Gastrocnemius medialis (tissue), 4 donors: ENCODE results near the gene C18orf32. TPM values are rescaled to one million over a fixed set of nuclear protein-coding genes. Genes with fewer than 3 reads are reported as not detected.

Experiments used
- ATAC-seq, 2 donors: fragments of 150-250 bp; one replicate each; pipeline ENCODE4 v1.9.1; 2016
- DNase-seq, 2 donors: peaks; one replicate each; pipeline ENCODE4 v3.0.0-alpha.2; 2019
- H3K27ac ChIP-seq, 4 donors: fragments of 200-600 bp; sonication (generic); 1 replicate in 1 of 4; 2 replicates in 3 of 4; pipeline ENCODE4 v1.5.1; 2016 to 2018; ENCODE audit warnings: mild to moderate bottlenecking in 2 of 4, moderate library complexity in 1 of 4
- H3K27me3 ChIP-seq, 3 donors: fragments of 200-600 bp; sonication (generic) in 2 of 3; 1 replicate in 1 of 3; 2 replicates in 2 of 3; pipeline versions ENCODE4 v1.5.1 to v1.6.0; 2016 to 2019; ENCODE audit warnings: mild to moderate bottlenecking in 1 of 3, moderate library complexity in 1 of 3
- H3K36me3 ChIP-seq, 2 donors: fragments of 200-600 bp; sonication (generic) in 1 of 2; one replicate each; pipeline ENCODE4 v1.5.1; 2017 to 2018
- H3K4me1 ChIP-seq, 2 donors: fragments of 200-600 bp; sonication (generic) in 1 of 2; one replicate each; pipeline ENCODE4 v1.5.1; 2016 to 2017; ENCODE audit warnings: mild to moderate bottlenecking in 2 of 2
- H3K4me3 ChIP-seq, 4 donors: fragments of 200-600 bp; sonication (generic) in 3 of 4; 1 replicate in 1 of 4; 2 replicates in 3 of 4; pipeline ENCODE4 v1.5.1; 2016 to 2019; ENCODE audit warnings: mild to moderate bottlenecking in 2 of 4
- H3K9me3 ChIP-seq, 3 donors: fragments of 200-600 bp; sonication (generic) in 2 of 3; 1 replicate in 1 of 3; 2 replicates in 2 of 3; pipeline ENCODE4 v1.5.1; 2016 to 2019
- CTCF ChIP-seq, 5 experiments: fragments of 450-650 bp in 3 of 5; fragments of 200-600 bp in 2 of 5; sonication (generic) in 2 of 5; IDR thresholded peaks in 4 of 5; conservative IDR thresholded peaks in 1 of 5; 1 replicate in 4 of 5; 2 replicates in 1 of 5; pipeline ENCODE4 v1.5.1; 2016 to 2019; ENCODE audit warnings: antibody characterized with exemption in 5 of 5, mild to moderate bottlenecking in 3 of 5, moderate library complexity in 3 of 5
- POLR2A ChIP-seq, 2 donors: fragments of 450-650 bp; IDR thresholded peaks; one replicate each; pipeline ENCODE4 v1.6.1; 2017; ENCODE audit warnings: antibody characterized with exemption in 2 of 2, mild to moderate bottlenecking in 2 of 2, moderate library complexity in 2 of 2
- in situ Hi-C, 4 donors: fragments of 200-750 bp; cut with MboI; loops; one replicate each; pipeline versions ENCODE4 v1.15.0 to v1.8.0; 2017; ENCODE audit warnings: low sequenced_read_pairs in 4 of 4
- intact Hi-C: fragments of 100-400 bp; cut with DNase I; formaldehyde crosslinking; loops from one replicate; pipeline ENCODE4 v1.15.1; 2023; ENCODE audit warnings: low total_unique reads
- total RNA-seq, 4 donors: library from RNA; depleted of rRNA; stranded (reverse); fragments of >200 nt; gene quantifications; one replicate each; pipeline versions ENCODE4 v1.1.0 to v1.2.3, GENCODE V29; 2016

The C18orf32 gene
- total RNA-seq, 4 donors from 2014 or later, result 14.0 to 28.2 (median 19.6) TPM

- peaks cover 0 to 7% (median 2%) of the 10 kb centered on the region in 3 donors for H3K27me3 ChIP-seq
- peaks cover 0 to 12% of the 10 kb centered on the region in 2 donors for H3K36me3 ChIP-seq
- H3K27ac ChIP-seq, result no peak overlapping the region
- no peaks in the 10 kb centered on the region for H3K9me3 ChIP-seq
- ATAC-seq (no peak), DNase-seq (no peak)
- in situ Hi-C loops (loop anchor here in 3 of 4 donors (25.0 kb wide), 1 partner anchor 792 kb away; the partner anchor contains the start of genes CXXC1 (in 3 of the 3) and MBD1 (in 3 of the 3)), intact Hi-C loops (no loop called here)
- H3K4me3 ChIP-seq, result no peak overlapping the region
- peaks cover 15 to 17% of the 10 kb centered on the region in 2 donors for H3K4me1 ChIP-seq
- TF ChIP-seq CTCF (IDR thresholded peaks at IDR 0.05 in 4 of 5, conservative IDR thresholded peaks at IDR 0.05 in 1 of 5), result no peak
- TF ChIP-seq POLR2A (IDR thresholded peaks at IDR 0.05), result no peak
Measured at GRCh38 chr18:49495076-49495475, 8.0 kb upstream of the C18orf32 start.

- Histone ChIP-seq H3K4me1 (peaks cover 15 to 19% of the 10 kb centered on the region in 2 donors), H3K4me3 (no peak overlapping the region), H3K9me3 (no peaks in the 10 kb centered on the region), H3K36me3 (peaks cover 0 to 16% of the 10 kb centered on the region in 2 donors), H3K27ac (no peak overlapping the region), H3K27me3 (peaks cover 0 to 3% (median 0%) of the 10 kb centered on the region in 3 donors)
- intact Hi-C loops (loop anchor here (5.0 kb wide), 1 partner anchor 788 kb away; the partner anchor contains the start of gene MBD1), in situ Hi-C loops (loop anchor here in 3 of 4 donors (5.0 to 25.0 kb wide), 2 partner anchors 323 to 793 kb away; partner anchors contain the start of genes CXXC1 (in 3 of the 3) and MBD1 (in 3 of the 3))
- ATAC-seq (no peak), DNase-seq (no peak)
- no peak for TF ChIP-seq POLR2A (IDR thresholded peaks at IDR 0.05)
- TF ChIP-seq CTCF (IDR thresholded peaks at IDR 0.05 in 4 of 5, conservative IDR thresholded peaks at IDR 0.05 in 1 of 5), result no peak
Measured at GRCh38 chr18:49494660-49495059, 7.6 kb upstream of the C18orf32 start.

GRCh38 chr18:49492694-49493033 lies 5.6 kb upstream of the C18orf32 start:
- peak overlapping the region in 3 of 4 donors; percentile 85 to 99 (median 85) for H3K4me3 ChIP-seq
- H3K27me3 ChIP-seq, result no peaks in the 10 kb centered on the region
- intact Hi-C loops, result loop anchor here (2.0 to 5.0 kb wide), 2 partner anchors 322 to 790 kb away; partner anchors contain the start of gene MBD1
- H3K4me1 ChIP-seq, result peaks cover 20 to 23% of the 10 kb centered on the region in 2 donors
- TF ChIP-seq POLR2A (IDR thresholded peaks at IDR 0.05) (no peak), CTCF (IDR thresholded peaks at IDR 0.05 in 4 of 5, conservative IDR thresholded peaks at IDR 0.05 in 1 of 5) (no peak)
- H3K9me3 ChIP-seq, result no peaks in the 10 kb centered on the region
- DNase-seq (no peak), ATAC-seq (no peak)
- peaks cover 2 to 35% of the 10 kb centered on the region in 2 donors for H3K36me3 ChIP-seq
- in situ Hi-C loops, result loop anchor here in 3 of 4 donors (5.0 to 25.0 kb wide), 2 partner anchors 325 to 795 kb away; partner anchors contain the start of genes CXXC1 (in 3 of the 3) and MBD1 (in 3 of the 3)
- peak overlapping the region; percentile 88 to 95 (median 92) for H3K27ac ChIP-seq

GRCh38 chr18:49491857-49492693 lies 5.0 kb upstream of the C18orf32 start, which contains the start of gene RPL17:
RPL17 (minus strand) TSS chr18:49492465.
- no peak for TF ChIP-seq CTCF (IDR thresholded peaks at IDR 0.05 in 4 of 5, conservative IDR thresholded peaks at IDR 0.05 in 1 of 5)
- peak; percentile 91 to 95 for TF ChIP-seq POLR2A (IDR thresholded peaks at IDR 0.05)
- in situ Hi-C loops (loop anchor here in 3 of 4 donors (5.0 to 25.0 kb wide), 2 partner anchors 325 to 795 kb away; partner anchors contain the start of genes CXXC1 (in 3 of the 3) and MBD1 (in 3 of the 3)), intact Hi-C loops (loop anchor here (2.0 to 5.0 kb wide), 2 partner anchors 323 to 790 kb away; partner anchors contain the start of gene MBD1)
- H3K27ac ChIP-seq, result peak within 1 kb of the TSS; percentile 88 to 95 (median 92)
- H3K27me3 ChIP-seq, result no peaks in the 10 kb centered on the region
- DNase-seq (peak; percentile 86 to 91), ATAC-seq (peak; percentile 95 to 98)
- H3K4me3 ChIP-seq, result peak within 1 kb of the TSS; percentile 85 to 99 (median 86)
- H3K4me1 ChIP-seq, result peaks cover 24 to 27% of the 10 kb centered on the region in 2 donors
- no peaks in the 10 kb centered on the region for H3K9me3 ChIP-seq
- H3K36me3 ChIP-seq, result peaks cover 2 to 37% of the 10 kb centered on the region in 2 donors
